Left ventricle myocardium inferior (tissue), 1 donor: Measurements from ENCODE around the gene MCFD2. TPM values are rescaled to one million over a fixed set of nuclear protein-coding genes. Genes with fewer than 3 reads are reported as not detected.
A peak's percentile ranks its signal among the peaks of the same experiment; 100 is the strongest.
"Not testable (repeated sequence)": the region's sequence is repeated elsewhere in the genome, so short reads cannot be mapped to it uniquely, and the experiment has no call there.

Experiments
- DNase-seq: peaks from one replicate; pipeline ENCODE4 v3.0.0-alpha.2; 2020
- H3K27ac ChIP-seq: fragments of 200-600 bp; replicated peaks from 2 replicates; pipeline ENCODE4 v1.8.0; 2021
- H3K27me3 ChIP-seq: fragments of 200-600 bp; 2 replicates; pipeline ENCODE4 v1.8.0; 2021; ENCODE audit warnings: low read depth
- H3K36me3 ChIP-seq: fragments of 200-600 bp; 2 replicates; pipeline ENCODE4 v1.8.0; 2021
- H3K4me1 ChIP-seq: fragments of 200-600 bp; 2 replicates; pipeline ENCODE4 v1.8.0; 2021
- H3K4me3 ChIP-seq: fragments of 200-600 bp; 2 replicates; pipeline ENCODE4 v1.8.0; 2021; ENCODE audit warnings: mild to moderate bottlenecking, moderate library complexity
- H3K9me3 ChIP-seq: fragments of 200-600 bp; replicated peaks from 2 replicates; pipeline ENCODE4 v1.8.0; 2021
- CTCF ChIP-seq: fragments of 200-600 bp; IDR thresholded peaks from 2 replicates; pipeline ENCODE4 v1.8.0; 2021; ENCODE audit warnings: antibody characterized with exemption, mild to moderate bottlenecking, borderline replicate concordance
- intact Hi-C: fragments of 100-400 bp; cut with micrococcal nuclease; formaldehyde crosslinking; loops from one replicate; pipeline ENCODE4 v1.11.0; 2022
- total RNA-seq: library from RNA; stranded (reverse); fragmentation: NEBNext Ultra II Directional; extraction: Animal tissue kit (Norgen Biotek cat#: 25700); gene quantifications from one replicate; pipeline ENCODE4 v1.2.1, GENCODE V29; 2021
- donor health status: DM: no; HTN: yes; CAD: no; lungs with severe emphysema.

Gene MCFD2
- total RNA-seq, 1 donor from 2014 or later: 61.2 TPM

- H3K4me3 ChIP-seq: no peak overlapping the region
- TF ChIP-seq CTCF: no peak
- intact Hi-C loops: loop anchor here (5.0 kb wide), 1 partner anchor 76 kb away; no protein-coding TSS in a partner anchor
- H3K27ac ChIP-seq: peak overlapping the region; percentile 81
- H3K27me3 ChIP-seq: no peaks in the 10 kb centered on the region
- no peak for DNase-seq
- H3K36me3 ChIP-seq: no peaks in the 10 kb centered on the region
- H3K9me3 ChIP-seq: no peaks in the 10 kb centered on the region
- peaks cover 72% of the 10 kb centered on the region for H3K4me1 ChIP-seq
These were observed 37.2 kb downstream of the MCFD2 start for GRCh38 chr2:46878240-46878877.

DNA sequence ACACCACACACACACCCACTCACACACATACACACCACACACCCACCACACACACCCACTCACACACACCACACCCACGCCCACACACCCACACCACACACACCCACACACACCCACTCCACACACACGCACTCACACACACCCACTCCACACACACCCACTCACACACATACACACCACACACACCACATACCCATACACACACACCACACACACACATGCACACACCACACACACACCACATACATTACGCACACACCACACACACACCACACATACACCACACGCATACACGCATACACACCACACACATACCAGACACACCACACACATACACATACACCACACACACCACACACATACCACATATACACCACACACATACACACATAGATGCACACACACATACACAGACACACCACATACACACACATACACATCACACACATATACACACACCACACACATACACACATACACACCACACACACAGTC is 37.9 kb downstream of the MCFD2 start:
- Histone ChIP-seq H3K9me3 (no peaks in the 10 kb centered on the region), H3K4me3 (no peak overlapping the region), H3K27me3 (no peaks in the 10 kb centered on the region), H3K27ac (peak overlapping the region; percentile 81), H3K4me1 (peaks cover 70% of the 10 kb centered on the region), H3K36me3 (no peaks in the 10 kb centered on the region)
- DNase-seq: no peak
- no peak for TF ChIP-seq CTCF
- intact Hi-C loops: loop anchor here (5.0 kb wide), 1 partner anchor 75 kb away; no protein-coding TSS in a partner anchor

- no peak overlapping the region for H3K4me3 ChIP-seq
- H3K9me3 ChIP-seq: no peaks in the 10 kb centered on the region
- peaks cover 62% of the 10 kb centered on the region for H3K4me1 ChIP-seq
- intact Hi-C loops: loop anchor here (5.0 kb wide), 1 partner anchor 75 kb away; no protein-coding TSS in a partner anchor
- DNase-seq: peak; percentile 47
- TF ChIP-seq CTCF: peak; percentile 76
- H3K27ac ChIP-seq: peak overlapping the region; percentile 71
- H3K27me3 ChIP-seq: no peaks in the 10 kb centered on the region
- no peaks in the 10 kb centered on the region for H3K36me3 ChIP-seq
These were observed 38.7 kb downstream of the MCFD2 start for GRCh38 chr2:46876741-46877384.

- H3K36me3 ChIP-seq, DNase-seq, H3K9me3 ChIP-seq, H3K27me3 ChIP-seq, H3K4me3 ChIP-seq: not testable (repeated sequence)
- peaks cover 55% of the 10 kb centered on the region for H3K4me1 ChIP-seq
- intact Hi-C loops: loop anchor here (5.0 kb wide), 1 partner anchor 74 kb away; no protein-coding TSS in a partner anchor
- H3K27ac ChIP-seq: peak overlapping the region; percentile 71
These were observed 39.5 kb downstream of the MCFD2 start for GRCh38 chr2:46875962-46876689.

DNA sequence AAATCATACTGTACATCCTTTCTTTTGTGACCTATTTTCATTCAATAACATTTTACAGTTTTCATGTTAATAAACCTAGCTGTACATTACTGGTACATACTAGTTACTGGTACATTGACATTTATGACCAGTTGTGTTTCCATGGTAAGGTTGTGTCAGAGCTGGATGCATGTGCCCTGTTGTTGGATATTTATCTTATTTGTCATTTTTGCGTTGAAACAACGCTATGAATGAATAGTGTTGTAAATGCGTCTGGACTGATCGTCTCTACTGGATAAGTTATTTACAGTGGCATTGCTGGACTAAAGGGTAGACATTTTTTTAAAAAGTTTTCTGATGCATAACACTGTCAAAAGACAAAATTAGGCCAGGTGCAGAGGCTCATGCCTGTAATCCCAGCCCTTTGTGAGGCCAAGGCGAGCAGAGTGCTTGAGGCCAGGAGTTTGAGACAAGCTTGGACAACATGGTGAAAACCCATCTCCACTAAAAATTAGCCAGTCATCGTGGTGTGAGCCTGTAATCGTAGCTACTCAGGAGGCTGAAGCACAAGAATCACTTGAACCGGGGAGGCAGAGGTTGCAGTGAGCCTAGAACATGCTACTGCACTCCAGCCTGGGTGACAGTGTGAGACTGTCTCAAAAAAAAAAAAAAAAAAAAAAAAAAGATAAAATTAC is 40.2 kb downstream of the MCFD2 start:
- Histone ChIP-seq H3K9me3 (no peaks in the 10 kb centered on the region), H3K27me3 (no peaks in the 10 kb centered on the region), H3K27ac (peak overlapping the region; percentile 71), H3K36me3 (no peaks in the 10 kb centered on the region), H3K4me3 (no peak overlapping the region), H3K4me1 (peaks cover 53% of the 10 kb centered on the region)
- intact Hi-C loops: loop anchor here (5.0 kb wide), 1 partner anchor 73 kb away; no protein-coding TSS in a partner anchor
- TF ChIP-seq CTCF: no peak
- no peak for DNase-seq
